SH-SY5Y (cell line): ENCODE measurements around the gene ZNF396.

Source experiments
- GATA2 ChIP-seq: IDR thresholded peaks from 2 replicates; pipeline ENCODE4 v1.6.1; 2011; ENCODE audit warnings: mild to moderate bottlenecking, low read depth, low read length
- GATA3 ChIP-seq: IDR thresholded peaks from 2 replicates; pipeline ENCODE4 v1.6.1; 2011; ENCODE audit warnings: low read depth, mild to moderate bottlenecking, low read length, moderate library complexity

GRCh38 chr18:35361570-35362321 lies 15.4 kb downstream of the ZNF396 start:
- no peak for TF ChIP-seq GATA3
- no peak for TF ChIP-seq GATA2
